OCI-LY7 (cell line): ENCODE results near the gene CABP7. TPM values are rescaled to one million over a fixed set of nuclear protein-coding genes. Genes with fewer than 3 reads are reported as not detected.

Source experiments
- BruUV-seq: library from RNA; stranded (reverse); fragments of 400-500 nt; replicated peaks from 2 replicates; lab custom pipeline; 2021; lab: Mats Ljungman, UMichigan
- CTCF ChIA-PET: fragments of 300-600 bp; sonication (Branson Sonifier 250); formaldehyde crosslinking; loops from one replicate; lab custom pipeline; 2022; ENCODE audit warnings: antibody characterized with exemption; ENCODE audit not compliant: unreplicated experiment; lab: Charles Lee
- POLR2A ChIA-PET: fragments of 300-600 bp; sonication (Branson Sonifier 250); formaldehyde crosslinking; loops from one replicate; lab custom pipeline; 2022; ENCODE audit warnings: antibody characterized with exemption; lab: Charles Lee
- DNase-seq: peaks from one replicate; pipeline ENCODE4 v3.0.0-alpha.2; 2015; ENCODE audit warnings: low spot score
- H2AFZ ChIP-seq: fragments of 200-600 bp; sonication (generic), shearing (Covaris generic); 2 replicates; pipeline ENCODE4 v1.6.1; 2014; ENCODE audit warnings: mild to moderate bottlenecking, antibody characterized with exemption, low read length, moderate library complexity
- H3K27ac ChIP-seq: fragments of 200-600 bp; sonication (generic); 2 replicates; pipeline ENCODE4 v1.5.1; 2014; ENCODE audit warnings: mixed run types, low read depth, mild to moderate bottlenecking, moderate library complexity, low read length, inconsistent platforms; ENCODE audit not compliant: poor library complexity, severe bottlenecking
- H3K36me3 ChIP-seq: fragments of 200-600 bp; sonication (generic); 2 replicates; pipeline ENCODE4 v1.6.1; 2014; ENCODE audit warnings: mild to moderate bottlenecking, antibody characterized with exemption, low read length, moderate library complexity, mixed read lengths; ENCODE audit not compliant: insufficient read depth
- H3K4me1 ChIP-seq: fragments of 200-600 bp; sonication (generic); 2 replicates; pipeline ENCODE4 v1.5.1; 2014; ENCODE audit warnings: mild to moderate bottlenecking, low read length; ENCODE audit not compliant: insufficient read depth, poor library complexity, severe bottlenecking
- H3K4me2 ChIP-seq: fragments of 200-600 bp; sonication (generic); 2 replicates; pipeline ENCODE4 v1.6.1; 2014; ENCODE audit warnings: mild to moderate bottlenecking, low read length
- H3K4me3 ChIP-seq: fragments of 200-600 bp; sonication (generic); 2 replicates; pipeline ENCODE4 v1.5.1; 2014; ENCODE audit warnings: mild to moderate bottlenecking, low read depth, low read length; ENCODE audit not compliant: poor library complexity, severe bottlenecking
- H3K79me2 ChIP-seq: fragments of 200-600 bp; sonication (generic); 2 replicates; pipeline ENCODE4 v1.6.1; 2016; ENCODE audit warnings: low read depth, mild to moderate bottlenecking, low read length, moderate library complexity, mixed read lengths; ENCODE audit not compliant: insufficient read depth
- H3K9me2 ChIP-seq: fragments of 200-600 bp; sonication (generic); 2 replicates; pipeline ENCODE4 v1.6.1; 2016; ENCODE audit warnings: mild to moderate bottlenecking, low read length, mixed read lengths; ENCODE audit not compliant: insufficient read depth
- H3K9me3 ChIP-seq: fragments of 200-600 bp; sonication (generic); 2 replicates; pipeline ENCODE4 v1.6.1; 2014; ENCODE audit warnings: mild to moderate bottlenecking, mixed run types, low read length, mixed read lengths
- H4K20me1 ChIP-seq: fragments of 200-600 bp; sonication (generic); 2 replicates; pipeline ENCODE4 v1.6.1; 2014; ENCODE audit warnings: mild to moderate bottlenecking, antibody characterized with exemption, low read length, moderate library complexity, mixed read lengths; ENCODE audit not compliant: insufficient read depth
- EZH2phosphoT487 ChIP-seq: fragments of 200-600 bp; sonication (generic); IDR thresholded peaks from 2 replicates; pipeline ENCODE4 v1.6.1; 2018; ENCODE audit warnings: low read depth, borderline replicate concordance, mild to moderate bottlenecking, mixed run types, antibody characterized with exemption, low read length, moderate library complexity, mixed read lengths
- intact Hi-C: fragments of 100-400 bp; cut with micrococcal nuclease; formaldehyde crosslinking; loops from one replicate; pipeline ENCODE4 v1.10.0; 2022; ENCODE audit not compliant: unreplicated experiment
- total RNA-seq, 2 experiments: library from RNA; depleted of rRNA in 1 of 2; stranded (reverse); fragments of >200 nt in 1 of 2; shearing (Covaris generic) in 1 of 2; gene quantifications; 2 replicates each; pipeline ENCODE4 v1.2.3, GENCODE V29; 2014 to 2022
- TF ChIP-seq, protein P1 (sequence below): fragments of 200-600 bp; sonication (generic); conservative IDR thresholded peaks from 2 replicates; pipeline ENCODE4 v1.5.1; 2014; ENCODE audit warnings: mild to moderate bottlenecking, antibody characterized with exemption, low read length, moderate library complexity, mixed read lengths

Gene CABP7
- total RNA-seq, 2 experiments from 2014 or later = 0.06 TPM; not detected in 1

DNA sequence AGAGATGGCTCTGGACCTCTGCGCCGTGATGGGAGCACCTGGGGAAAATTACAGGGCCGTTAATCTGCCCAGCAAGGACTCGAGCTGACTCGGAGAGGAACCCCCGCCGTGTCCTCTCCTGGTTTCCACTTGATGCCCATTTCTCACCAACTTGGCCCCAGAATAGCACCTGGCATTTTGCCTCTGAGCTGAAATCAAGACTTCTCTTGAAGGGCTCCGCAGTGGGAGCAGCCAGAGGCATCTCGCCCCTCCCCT, 19.0 kb upstream of the CABP7 start:
- H4K20me1 ChIP-seq = no peaks in the 10 kb centered on the region
- no peak overlapping the region for H3K4me2 ChIP-seq

DNA sequence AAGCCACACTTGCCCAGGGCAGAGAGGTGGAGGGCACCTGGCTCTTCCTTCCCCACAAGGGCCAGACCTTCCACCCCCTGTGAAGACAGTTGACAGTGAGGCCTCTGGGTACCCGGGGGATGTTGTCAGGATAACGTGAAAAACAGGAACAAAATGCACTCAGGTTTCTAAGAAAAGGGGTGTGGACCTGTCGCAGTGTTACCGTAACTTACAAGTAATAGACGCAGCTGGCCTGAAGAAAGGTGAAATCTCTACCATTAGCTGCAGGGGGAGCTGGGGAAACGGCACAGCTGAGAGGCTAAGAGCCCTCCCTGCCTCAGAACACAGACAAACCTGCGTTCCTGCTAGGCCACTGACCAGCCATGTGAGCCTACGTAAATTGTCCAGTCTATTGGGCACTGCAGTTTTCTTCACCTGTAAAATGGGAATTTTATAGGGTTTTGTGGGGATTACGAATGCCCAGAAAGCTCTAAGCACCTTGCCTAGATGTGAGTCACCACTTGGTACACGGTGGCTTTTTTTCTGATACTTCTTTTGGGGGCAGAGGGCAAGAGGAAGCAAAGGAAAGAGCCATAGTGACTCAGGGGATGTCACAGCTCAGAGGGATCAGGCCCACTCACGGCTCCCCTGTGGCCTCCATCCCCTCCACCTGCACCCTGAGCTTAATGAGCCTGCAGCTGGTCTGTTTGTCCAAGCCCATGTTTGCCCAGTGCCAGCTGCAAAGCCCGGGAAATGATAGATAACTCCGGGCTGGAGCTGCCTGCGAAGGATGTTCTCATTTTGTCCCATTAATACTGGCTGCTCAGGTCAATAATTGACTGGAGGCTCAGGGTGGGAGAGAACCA, 18.4 kb upstream of the CABP7 start:
- H3K4me1 ChIP-seq = peaks cover 38% of the 10 kb centered on the region
- no peaks in the 10 kb centered on the region for H3K9me2 ChIP-seq
- peaks cover 2% of the 10 kb centered on the region; the same call in 1 of the 2 replicates for H3K36me3 ChIP-seq
- DNase-seq = peak; percentile 67
- no TSS peak for BruUV-seq
- ChIA-PET CTCF (interaction anchor here (0.6 to 1.0 kb wide), 2 partner anchors 22 to 309 kb away, joined by 3 read pairs; no protein-coding TSS in a partner anchor), POLR2A (no interaction called here)
- H3K79me2 ChIP-seq = no peaks in the 10 kb centered on the region
- no peaks in the 10 kb centered on the region for H3K9me3 ChIP-seq
- no peaks in the 10 kb centered on the region for H4K20me1 ChIP-seq
- H3K27ac ChIP-seq = no peak overlapping the region
- no peak overlapping the region for H2AFZ ChIP-seq
- no peak overlapping the region for H3K4me3 ChIP-seq
- TF ChIP-seq EZH2phosphoT487 = no peak
- TF ChIP-seq, protein P1, sequence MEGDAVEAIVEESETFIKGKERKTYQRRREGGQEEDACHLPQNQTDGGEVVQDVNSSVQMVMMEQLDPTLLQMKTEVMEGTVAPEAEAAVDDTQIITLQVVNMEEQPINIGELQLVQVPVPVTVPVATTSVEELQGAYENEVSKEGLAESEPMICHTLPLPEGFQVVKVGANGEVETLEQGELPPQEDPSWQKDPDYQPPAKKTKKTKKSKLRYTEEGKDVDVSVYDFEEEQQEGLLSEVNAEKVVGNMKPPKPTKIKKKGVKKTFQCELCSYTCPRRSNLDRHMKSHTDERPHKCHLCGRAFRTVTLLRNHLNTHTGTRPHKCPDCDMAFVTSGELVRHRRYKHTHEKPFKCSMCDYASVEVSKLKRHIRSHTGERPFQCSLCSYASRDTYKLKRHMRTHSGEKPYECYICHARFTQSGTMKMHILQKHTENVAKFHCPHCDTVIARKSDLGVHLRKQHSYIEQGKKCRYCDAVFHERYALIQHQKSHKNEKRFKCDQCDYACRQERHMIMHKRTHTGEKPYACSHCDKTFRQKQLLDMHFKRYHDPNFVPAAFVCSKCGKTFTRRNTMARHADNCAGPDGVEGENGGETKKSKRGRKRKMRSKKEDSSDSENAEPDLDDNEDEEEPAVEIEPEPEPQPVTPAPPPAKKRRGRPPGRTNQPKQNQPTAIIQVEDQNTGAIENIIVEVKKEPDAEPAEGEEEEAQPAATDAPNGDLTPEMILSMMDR = peak; percentile 65
- peak overlapping the region; percentile 16; the same call in 1 of the 2 replicates for H3K4me2 ChIP-seq
- intact Hi-C loops = no loop called here

More for the DNA sequence above, 19.0 kb upstream of the CABP7 start:
- peaks cover 6% of the 10 kb centered on the region; the same call in 1 of the 2 replicates for H3K36me3 ChIP-seq
- TF ChIP-seq, protein P1 = no peak
- TF ChIP-seq EZH2phosphoT487 = no peak
- POLR2A ChIA-PET = no interaction called here
- H3K4me3 ChIP-seq = no peak overlapping the region
- CTCF ChIA-PET = interaction anchor here (0.6 to 1.0 kb wide), 2 partner anchors 22 to 308 kb away, joined by 3 read pairs; no protein-coding TSS in a partner anchor
- no peak overlapping the region for H3K27ac ChIP-seq
- no peaks in the 10 kb centered on the region for H3K79me2 ChIP-seq
- no TSS peak for BruUV-seq
- peaks cover 38% of the 10 kb centered on the region for H3K4me1 ChIP-seq
- H2AFZ ChIP-seq = no peak overlapping the region
- H3K9me2 ChIP-seq = no peaks in the 10 kb centered on the region
- no peaks in the 10 kb centered on the region for H3K9me3 ChIP-seq
- no peak for DNase-seq
- intact Hi-C loops = no loop called here
